ENCODE data around the gene CDH24.

DNA sequence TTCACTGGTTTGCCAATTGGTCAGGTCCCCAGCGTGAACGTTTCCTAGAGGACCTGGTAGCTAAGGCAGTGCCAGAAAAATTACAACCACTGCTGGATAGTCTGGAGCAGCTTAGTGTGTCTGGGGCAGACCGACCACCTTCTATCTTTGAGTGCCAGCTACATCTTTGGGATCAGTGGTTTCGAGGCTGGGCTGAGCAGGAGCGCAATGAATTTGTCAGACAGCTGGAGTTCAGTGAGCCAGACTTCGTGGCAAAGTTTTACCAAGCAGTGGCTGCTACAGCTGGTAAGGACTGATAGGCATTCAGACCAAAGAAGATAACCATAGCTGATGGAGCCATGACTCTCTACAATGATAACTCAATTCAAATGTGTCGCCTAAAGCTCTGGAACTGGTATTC lies 40.5 kb upstream of the CDH24 start:
- TF ChIP-seq, protein P1, sequence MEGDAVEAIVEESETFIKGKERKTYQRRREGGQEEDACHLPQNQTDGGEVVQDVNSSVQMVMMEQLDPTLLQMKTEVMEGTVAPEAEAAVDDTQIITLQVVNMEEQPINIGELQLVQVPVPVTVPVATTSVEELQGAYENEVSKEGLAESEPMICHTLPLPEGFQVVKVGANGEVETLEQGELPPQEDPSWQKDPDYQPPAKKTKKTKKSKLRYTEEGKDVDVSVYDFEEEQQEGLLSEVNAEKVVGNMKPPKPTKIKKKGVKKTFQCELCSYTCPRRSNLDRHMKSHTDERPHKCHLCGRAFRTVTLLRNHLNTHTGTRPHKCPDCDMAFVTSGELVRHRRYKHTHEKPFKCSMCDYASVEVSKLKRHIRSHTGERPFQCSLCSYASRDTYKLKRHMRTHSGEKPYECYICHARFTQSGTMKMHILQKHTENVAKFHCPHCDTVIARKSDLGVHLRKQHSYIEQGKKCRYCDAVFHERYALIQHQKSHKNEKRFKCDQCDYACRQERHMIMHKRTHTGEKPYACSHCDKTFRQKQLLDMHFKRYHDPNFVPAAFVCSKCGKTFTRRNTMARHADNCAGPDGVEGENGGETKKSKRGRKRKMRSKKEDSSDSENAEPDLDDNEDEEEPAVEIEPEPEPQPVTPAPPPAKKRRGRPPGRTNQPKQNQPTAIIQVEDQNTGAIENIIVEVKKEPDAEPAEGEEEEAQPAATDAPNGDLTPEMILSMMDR (IDR thresholded peaks at IDR 0.05): no peak
- TF ChIP-seq POLR2AphosphoS5 (IDR thresholded peaks at IDR 0.05) (no peak), POLR2A (IDR thresholded peaks at IDR 0.05; ENCODE audit: low read depth) (no peak), EP300 (IDR thresholded peaks at IDR 0.05) (no peak)
